ENCODE data around the gene SORCS1.
"Not testable (repeated sequence)": the region's sequence is repeated elsewhere in the genome, so short reads cannot be mapped to it uniquely, and the experiment has no call there.

Gene SORCS1

DNA sequence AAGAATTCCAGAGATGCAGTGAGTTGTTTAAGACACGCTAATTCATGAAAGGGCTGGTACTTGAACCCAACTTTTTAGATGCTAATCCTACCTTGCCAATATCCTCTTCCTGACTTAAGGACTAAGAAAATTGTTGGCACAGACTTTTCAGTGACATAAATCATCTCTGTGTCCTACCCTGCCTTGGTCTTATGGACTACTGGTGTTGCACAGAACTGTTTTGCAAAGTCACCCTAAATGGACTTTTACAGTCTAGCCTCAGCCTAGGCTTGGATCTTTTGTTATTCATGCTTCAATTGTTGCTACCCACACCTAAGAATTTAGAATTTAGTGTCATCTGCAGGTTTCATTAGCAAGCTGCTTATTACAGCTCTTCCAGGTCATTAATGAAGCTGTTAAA lies 112.7 kb downstream of the SORCS1 start:
- DNase-seq (ENCODE audit: low read depth in 2 of 2): no peak

DNA sequence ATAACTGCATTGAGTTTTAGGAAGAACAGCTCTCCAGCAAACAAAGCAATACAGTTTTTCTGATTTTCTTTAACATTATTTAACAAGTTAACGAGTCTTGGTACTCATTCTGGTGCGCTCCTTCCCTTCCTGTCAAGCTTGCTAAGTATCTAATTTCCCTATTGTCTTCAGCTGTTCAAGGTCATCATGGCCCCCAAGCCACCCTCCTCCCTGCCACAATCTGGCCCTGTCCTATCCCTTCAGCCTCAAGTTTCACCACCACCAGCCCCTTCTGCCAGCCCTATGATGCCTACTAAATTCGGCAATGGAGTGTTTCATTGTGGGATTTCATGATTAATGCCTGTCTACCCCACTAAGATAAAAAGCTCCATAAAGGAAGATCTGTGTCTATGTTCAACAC lies 121.0 kb downstream of the SORCS1 start:
- DNase-seq (ENCODE audit: low read depth in 2 of 2): no peak

DNA sequence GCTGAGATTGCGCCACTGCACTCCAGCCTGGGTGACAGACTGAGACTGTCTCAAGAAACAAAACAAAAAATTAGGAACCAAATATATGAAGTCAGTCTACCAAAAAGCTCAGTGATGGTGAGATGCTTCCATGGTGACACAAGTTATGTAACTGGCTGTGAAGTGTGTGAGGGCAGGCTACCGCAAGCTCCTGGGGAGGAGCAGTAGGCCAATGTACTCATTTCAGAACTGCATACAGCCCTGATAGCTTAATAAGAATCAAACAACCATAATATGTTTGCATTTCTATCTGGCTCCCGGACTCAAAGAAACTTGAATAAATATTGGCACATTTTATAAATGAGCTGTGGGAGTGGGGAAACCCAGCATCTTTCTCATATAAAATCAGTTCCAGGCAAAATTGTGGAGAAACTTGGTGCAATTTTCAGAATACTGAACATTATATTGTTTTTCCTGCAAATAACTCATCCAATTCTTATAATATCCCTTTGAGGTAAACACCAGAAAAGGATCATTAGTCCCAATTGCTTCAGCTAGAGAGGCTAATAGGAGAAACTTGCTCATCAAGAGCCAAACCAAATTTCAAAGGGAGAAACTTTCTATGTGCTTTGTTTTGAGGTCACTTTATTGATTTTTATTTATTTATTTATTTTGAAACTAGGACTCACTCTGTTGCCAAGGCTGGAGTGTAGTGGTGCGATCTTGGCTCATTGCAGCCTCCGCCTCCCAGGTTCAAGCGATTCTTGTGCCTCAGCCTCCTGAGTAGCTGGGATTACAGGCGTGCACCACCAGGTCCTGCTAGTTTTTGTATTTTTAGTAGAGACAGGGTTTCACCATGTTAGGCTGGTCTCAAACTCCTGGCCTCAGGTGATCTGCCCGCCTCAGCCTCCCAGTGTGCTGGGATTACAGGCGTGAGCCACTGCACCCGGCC lies 127.0 kb downstream of the SORCS1 start:
- DNase-seq (ENCODE audit: low read depth in 2 of 2): no peak

DNA sequence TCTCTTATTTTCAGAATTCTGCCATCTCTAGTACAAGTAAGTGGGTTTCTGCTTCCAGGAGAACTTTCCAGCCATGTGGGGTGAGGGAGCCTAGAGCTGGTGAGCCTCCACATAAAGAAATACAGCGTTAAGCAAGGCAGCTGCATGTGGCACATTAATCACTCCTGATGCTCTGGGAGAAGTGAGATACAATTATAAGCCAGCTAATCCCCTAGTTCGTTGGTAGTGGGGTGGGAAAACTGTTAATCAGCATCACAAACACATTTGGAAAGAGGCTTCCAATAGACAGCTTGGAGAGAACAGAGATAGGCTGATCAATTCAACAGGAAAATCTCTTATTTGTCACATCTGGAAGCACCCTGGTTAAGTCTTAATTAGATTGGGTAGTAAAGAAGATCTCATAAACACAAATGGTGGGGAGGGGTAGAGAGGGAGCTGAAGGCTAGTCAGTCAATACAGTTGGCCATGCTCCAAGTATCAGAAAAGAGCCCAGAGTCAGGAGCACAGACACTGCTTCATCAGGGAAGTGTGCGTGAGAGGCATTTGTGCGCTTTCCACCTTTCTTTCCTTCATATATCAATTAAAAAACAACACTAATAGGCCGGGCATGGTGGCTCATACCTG lies 130.6 kb downstream of the SORCS1 start:
- no peak for DNase-seq (ENCODE audit: low read depth in 2 of 2)

GRCh38 chr10:107032700-107033401 lies 131.7 kb downstream of the SORCS1 start:
- DNase-seq (ENCODE audit: low read depth in 2 of 2): no peak

DNA sequence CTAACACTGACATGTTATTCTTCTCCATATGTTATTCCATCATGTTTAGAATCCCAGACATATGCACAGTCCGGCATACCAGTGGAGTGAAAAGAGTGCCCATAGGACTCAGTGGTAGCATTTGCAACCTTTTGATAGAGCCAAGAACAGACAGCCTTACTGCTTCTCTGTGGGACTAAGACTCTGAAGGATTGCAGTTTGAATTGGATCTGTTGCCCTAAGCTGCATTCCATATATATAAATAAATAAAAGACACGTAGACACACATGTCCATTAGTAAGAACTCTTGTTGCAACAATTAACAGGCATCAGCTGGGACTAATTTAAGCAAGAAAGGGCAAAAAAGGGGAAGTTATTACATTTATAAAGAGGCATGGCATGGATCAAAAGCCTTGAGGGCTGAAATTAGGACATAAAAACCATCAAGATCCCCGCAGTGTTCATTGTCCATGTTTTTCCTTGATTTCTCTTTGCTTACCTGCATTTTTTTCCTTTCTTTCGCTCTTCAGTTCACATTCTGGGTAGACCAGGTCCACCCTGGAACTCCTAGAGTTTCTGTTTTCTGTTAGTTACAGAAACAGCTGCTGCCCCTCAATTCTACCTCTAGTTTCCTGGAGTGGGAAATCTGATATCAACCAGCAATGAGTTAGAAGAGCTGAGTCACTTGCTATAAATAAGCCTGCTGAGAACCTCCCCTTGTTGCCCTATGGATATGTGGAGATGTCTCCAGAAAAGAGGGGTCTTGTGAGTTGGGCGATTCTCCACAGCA lies 132.4 kb downstream of the SORCS1 start:
- no peak for DNase-seq (ENCODE audit: low read depth in 2 of 2)

DNA sequence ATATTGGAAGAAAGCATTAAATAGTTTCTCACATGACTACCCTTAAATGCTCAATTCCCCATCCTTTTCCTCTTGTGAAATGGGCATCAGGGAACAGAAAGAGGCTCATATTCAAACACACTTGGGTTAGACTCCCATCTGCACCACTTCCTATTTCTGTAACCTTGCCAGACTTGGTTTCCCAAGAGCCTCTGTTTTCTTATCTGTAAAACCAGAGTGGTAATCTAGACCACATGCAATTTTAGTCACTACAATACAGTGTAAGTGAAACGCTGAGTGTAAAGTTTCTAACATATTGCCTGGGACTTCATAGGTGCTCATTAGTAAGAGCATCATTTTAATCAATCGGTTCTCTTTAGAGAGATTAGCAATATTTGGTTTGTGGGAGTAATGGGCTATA lies 136.3 kb downstream of the SORCS1 start:
- DNase-seq (ENCODE audit: low read depth in 2 of 2): no peak

DNA sequence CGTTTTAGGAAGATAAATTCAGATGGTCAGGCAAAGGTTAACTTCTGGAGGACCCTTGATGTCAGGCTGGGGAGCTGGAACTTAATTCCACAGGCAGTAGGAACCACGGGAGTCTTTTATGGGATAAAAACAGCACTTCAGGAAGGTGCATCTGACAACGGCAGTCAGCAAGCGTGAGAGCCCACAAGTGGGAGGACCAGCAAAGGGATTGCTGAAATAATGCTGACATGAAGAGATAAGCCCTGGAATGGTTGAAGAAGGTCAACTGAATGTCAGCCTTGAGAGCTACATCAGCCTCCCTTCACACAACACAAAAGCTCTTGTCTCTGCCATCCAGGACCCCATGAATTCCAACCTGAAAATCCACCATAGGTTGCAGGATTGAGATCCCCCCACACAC lies 138.8 kb downstream of the SORCS1 start:
- DNase-seq (ENCODE audit: low read depth in 2 of 2): no peak

GRCh38 chr10:107024033-107024432 lies 140.5 kb downstream of the SORCS1 start:
- not testable (repeated sequence) for DNase-seq (ENCODE audit: low read depth in 2 of 2)

DNA sequence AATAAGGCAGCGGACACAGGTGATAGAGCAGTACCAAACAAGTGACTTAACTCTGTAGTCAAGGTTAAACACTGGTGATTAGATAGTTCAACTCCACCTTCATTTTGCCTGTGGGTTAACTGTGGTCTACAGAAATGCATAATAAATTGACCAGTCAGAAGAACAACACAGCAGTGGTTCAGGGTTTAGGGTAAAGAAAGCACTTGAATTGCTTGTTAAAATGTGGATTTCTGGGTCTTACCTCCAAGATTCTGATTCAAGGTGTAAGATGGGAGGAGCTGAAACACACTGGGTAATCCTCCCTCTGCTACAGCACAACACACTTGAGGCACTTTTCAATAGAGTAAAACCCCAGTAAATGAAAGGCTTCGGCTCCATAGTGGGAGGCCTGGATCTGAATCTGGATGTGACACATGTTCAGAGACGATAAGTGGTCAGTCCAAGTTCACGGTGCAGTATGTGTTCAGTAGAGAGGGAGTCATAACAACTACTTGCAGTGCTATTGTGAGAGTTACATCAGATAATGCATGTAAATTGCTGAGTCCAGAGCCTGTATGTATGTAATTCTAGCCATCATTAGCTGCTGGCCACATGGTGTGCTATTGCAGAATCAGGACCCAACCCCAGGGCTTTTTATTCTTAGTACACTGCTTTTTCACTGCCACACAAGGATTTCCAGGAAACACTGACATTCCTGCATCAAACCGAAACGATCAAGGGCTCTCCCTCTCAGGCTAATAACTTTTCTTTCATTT lies 141.7 kb downstream of the SORCS1 start:
- DNase-seq (ENCODE audit: low read depth in 2 of 2): no peak

DNA sequence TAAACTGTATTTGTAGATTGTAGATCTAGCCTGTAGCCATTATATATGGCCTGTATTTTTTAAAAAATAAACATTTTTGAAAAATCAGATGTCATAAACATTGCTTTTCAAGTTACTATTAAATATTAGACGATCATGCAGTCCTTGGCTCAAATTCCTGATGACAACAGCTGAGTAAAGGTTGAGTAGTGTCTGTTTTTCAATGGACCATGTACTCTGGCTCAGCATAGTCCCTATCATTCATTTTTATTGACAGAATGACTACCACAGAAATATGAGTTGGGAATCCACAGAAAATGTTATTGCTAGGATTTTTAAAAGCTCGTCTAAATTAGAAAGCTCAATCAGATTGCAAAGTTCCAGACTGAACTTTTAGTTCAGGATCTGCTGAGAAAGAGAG lies 145.4 kb downstream of the SORCS1 start:
- DNase-seq (ENCODE audit: low read depth in 2 of 2): no peak

GRCh38 chr10:107013258-107014006 lies 151.1 kb downstream of the SORCS1 start:
- no peak for DNase-seq (ENCODE audit: low read depth in 2 of 2)

DNA sequence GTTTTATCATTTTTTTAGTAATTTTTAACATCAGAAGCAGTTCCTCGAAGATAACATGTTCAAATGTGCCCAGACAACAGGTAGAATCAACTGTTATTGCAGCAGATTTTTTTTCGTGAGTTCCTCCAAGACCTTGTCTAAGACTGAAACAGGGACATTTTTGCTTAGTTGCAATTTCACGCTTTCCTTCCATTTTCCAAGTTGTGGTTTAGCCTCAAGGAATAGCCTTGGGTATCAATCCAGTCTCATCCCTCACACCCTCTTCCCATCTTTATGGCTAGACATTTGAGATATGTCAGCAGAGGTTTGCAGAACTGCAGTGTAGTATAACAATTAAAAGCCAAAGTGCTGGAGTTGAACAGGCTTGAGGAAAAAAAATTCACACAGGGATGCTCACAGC lies 152.5 kb downstream of the SORCS1 start:
- DNase-seq (ENCODE audit: low read depth in 2 of 2): no peak

DNA sequence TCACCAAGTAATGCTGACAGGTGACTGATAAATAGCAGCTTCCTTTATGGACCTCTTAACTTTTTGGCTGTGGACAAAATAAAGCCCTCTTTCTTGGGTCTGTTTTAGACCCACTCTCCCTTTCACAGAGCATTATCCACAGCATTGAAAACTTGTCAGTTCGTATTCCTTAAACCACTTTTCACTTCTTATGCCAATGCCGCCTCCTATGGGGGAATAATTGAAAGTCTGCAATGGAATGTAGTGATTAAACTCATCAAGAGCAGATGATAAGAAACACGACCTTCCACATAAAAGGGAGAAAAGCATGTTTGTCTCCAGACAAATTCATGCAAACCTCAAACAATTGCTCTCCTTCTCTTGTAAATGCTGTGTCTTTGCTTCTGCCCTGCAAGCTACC lies 153.4 kb downstream of the SORCS1 start:
- DNase-seq (ENCODE audit: low read depth in 2 of 2): no peak

- no peak for DNase-seq (ENCODE audit: low read depth in 2 of 2)
These were observed 154.0 kb downstream of the SORCS1 start for GRCh38 chr10:107010531-107010930.

DNA sequence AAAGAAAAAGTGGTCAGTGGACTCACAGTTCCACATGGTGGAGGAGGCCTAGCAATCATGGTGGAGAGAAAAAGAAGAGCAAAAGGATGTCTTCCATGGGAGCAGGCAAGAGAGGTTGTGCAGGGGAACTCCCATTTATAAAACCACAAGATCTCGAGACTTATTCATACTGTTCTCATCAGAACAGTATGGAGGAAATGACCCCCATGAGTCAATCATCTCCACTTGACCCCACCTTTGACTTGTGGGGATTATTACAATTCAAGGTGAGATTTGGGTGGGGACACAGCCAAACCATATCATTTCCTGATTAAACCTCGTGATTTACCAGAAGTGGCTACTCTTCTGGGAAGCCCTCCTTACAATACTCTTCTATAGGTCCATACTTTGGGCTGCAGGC lies 160.1 kb downstream of the SORCS1 start:
- no peak for DNase-seq (ENCODE audit: low read depth in 2 of 2)

GRCh38 chr10:107002068-107002467 lies 162.4 kb downstream of the SORCS1 start:
- DNase-seq (ENCODE audit: low read depth in 2 of 2): no peak

GRCh38 chr10:106999118-106999707 lies 165.3 kb downstream of the SORCS1 start:
- DNase-seq (ENCODE audit: low read depth in 2 of 2): no peak

- DNase-seq (ENCODE audit: low read depth in 2 of 2): no peak
These were observed 166.8 kb downstream of the SORCS1 start for GRCh38 chr10:106997721-106998120.

DNA sequence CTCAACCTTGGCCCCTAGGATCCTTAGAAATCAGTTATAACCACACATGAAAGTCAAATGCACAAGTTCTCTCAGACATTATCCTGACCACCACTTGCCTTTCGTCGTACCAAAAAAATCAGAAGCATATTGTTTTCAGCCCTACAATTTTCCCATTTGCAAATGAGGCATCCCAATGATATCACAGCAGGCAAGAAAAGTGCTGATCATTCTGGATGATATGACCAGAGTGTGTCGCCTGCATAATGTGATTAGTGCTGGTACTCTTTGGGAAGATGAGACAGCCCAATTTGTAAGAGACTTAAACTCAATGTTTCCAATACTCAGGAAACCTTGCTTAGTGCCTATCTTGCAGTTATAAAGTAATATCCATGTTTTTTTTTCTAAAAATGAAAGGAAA lies 168.0 kb downstream of the SORCS1 start:
- DNase-seq (ENCODE audit: low read depth in 2 of 2): no peak
